Measurements from ENCODE around the gene ZNF613. TPM values are rescaled to one million over a fixed set of nuclear protein-coding genes. Genes with fewer than 3 reads are reported as not detected.

The ZNF613 gene
- polyA plus RNA-seq, 1 experiment: 8.4 TPM

DNA sequence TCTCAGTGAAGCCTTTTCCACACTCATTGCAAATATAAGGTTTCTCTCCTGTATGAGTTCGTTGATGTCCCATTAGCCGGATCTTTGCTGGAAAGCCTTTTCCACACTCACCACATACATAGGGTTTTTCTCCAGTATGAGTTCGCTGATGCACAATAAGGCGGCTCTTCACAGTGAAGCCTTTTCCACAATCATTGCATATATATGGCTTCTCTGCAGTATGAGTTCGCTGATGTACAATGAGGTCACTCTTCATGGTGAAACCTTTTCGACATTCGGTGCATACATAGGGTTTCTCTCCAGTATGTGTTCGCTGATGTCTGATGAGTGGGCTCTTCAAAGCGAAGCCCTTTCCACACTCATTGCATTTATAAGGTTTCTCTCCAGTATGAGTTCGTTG lies 66.2 kb downstream of the ZNF613 start:
- Histone ChIP-seq H3K4me3 (ENCODE audit: low read depth, low read length) (no peak overlapping the region), H3K9me3 (ENCODE audit: control insufficient read depth, insufficient read depth, low read length) (peaks cover 44% of the 10 kb centered on the region), H3K27ac (ENCODE audit: low read depth, low read length) (no peak overlapping the region), H3K27me3 (ENCODE audit: control insufficient read depth, insufficient read depth, low read length) (no peaks in the 10 kb centered on the region)
- POLR2A ChIA-PET: no interaction called here
- no peak for DNase-seq (ENCODE audit: low read depth, low spot score)
- TF ChIP-seq, protein P1, sequence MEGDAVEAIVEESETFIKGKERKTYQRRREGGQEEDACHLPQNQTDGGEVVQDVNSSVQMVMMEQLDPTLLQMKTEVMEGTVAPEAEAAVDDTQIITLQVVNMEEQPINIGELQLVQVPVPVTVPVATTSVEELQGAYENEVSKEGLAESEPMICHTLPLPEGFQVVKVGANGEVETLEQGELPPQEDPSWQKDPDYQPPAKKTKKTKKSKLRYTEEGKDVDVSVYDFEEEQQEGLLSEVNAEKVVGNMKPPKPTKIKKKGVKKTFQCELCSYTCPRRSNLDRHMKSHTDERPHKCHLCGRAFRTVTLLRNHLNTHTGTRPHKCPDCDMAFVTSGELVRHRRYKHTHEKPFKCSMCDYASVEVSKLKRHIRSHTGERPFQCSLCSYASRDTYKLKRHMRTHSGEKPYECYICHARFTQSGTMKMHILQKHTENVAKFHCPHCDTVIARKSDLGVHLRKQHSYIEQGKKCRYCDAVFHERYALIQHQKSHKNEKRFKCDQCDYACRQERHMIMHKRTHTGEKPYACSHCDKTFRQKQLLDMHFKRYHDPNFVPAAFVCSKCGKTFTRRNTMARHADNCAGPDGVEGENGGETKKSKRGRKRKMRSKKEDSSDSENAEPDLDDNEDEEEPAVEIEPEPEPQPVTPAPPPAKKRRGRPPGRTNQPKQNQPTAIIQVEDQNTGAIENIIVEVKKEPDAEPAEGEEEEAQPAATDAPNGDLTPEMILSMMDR (IDR thresholded peaks at IDR 0.05; ENCODE audit: low read depth, low read length): no peak
- CTCF ChIA-PET: no interaction called here

DNA sequence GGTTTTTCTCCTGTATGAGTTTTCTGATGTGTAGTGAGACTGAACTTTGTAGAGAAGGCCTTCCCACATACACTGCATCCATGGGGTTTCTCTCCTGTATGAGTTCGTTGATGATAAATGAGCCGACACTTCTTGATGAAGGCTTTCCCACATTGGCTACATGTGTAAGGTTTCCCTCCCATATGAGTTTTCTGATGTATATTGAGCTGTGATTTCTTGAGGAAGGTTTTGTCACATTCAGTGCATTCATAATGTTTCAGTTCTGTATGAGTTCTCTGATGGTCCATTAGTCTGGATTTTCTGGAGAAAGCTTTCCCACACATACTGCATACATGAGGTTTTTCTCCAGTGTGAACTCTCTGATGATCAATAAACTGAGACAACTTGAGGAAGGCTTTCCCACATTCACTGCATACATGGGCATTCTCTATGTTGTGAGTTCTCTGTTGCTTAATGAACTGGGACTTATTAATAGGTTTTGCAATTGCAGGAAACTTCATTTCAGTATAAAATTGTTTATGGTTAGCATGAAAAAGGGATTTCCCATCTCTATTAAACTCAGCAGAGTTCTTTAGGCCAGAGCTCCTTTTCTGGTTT lies 66.9 kb downstream of the ZNF613 start:
- CTCF ChIA-PET: no interaction called here
- POLR2A ChIA-PET: no interaction called here
- TF ChIP-seq, protein P1 (IDR thresholded peaks at IDR 0.05; ENCODE audit: low read depth, low read length): no peak

More for the DNA sequence above, 66.9 kb downstream of the ZNF613 start:
- no peak for DNase-seq (ENCODE audit: low read depth, low spot score)
- Histone ChIP-seq H3K27ac (ENCODE audit: low read depth, low read length) (no peak overlapping the region), H3K4me3 (ENCODE audit: low read depth, low read length) (no peak overlapping the region), H3K9me3 (ENCODE audit: control insufficient read depth, insufficient read depth, low read length) (peaks cover 40% of the 10 kb centered on the region), H3K27me3 (ENCODE audit: control insufficient read depth, insufficient read depth, low read length) (no peaks in the 10 kb centered on the region)

Other genes with a start within 250 kb of the ZNF613 start
- gene SPACA6, start 234.1 kb upstream of the ZNF613 start, polyA plus RNA-seq (2011; rRNA removed): 3.5 and 5.6 TPM in 2 replicates
- gene HAS1, start 203.5 kb upstream of the ZNF613 start, polyA plus RNA-seq (2011; rRNA removed): not detected in 2 replicates
- not detected in 2 replicates for gene FPR1, start 175.6 kb upstream of the ZNF613 start, polyA plus RNA-seq (2011; rRNA removed)
- not detected in 2 replicates for gene FPR2, start 166.3 kb upstream of the ZNF613 start, polyA plus RNA-seq (2011; rRNA removed)
- not detected in 2 replicates for gene FPR3, start 132.3 kb upstream of the ZNF613 start, polyA plus RNA-seq (2011; rRNA removed)
- 6.0 and 7.3 TPM in 2 replicates for gene ZNF577, start 39.5 kb upstream of the ZNF613 start, polyA plus RNA-seq (2011; rRNA removed)
- gene ZNF649, start 22.5 kb upstream of the ZNF613 start, polyA plus RNA-seq (2011; rRNA removed): 3.5 and 3.6 TPM in 2 replicates
- gene ZNF350, start 59.4 kb downstream of the ZNF613 start, polyA plus RNA-seq (2011; rRNA removed): 7.6 and 9.4 TPM in 2 replicates
- gene ZNF615, start 80.7 kb downstream of the ZNF613 start, polyA plus RNA-seq (2011; rRNA removed): 5.0 and 7.6 TPM in 2 replicates
- gene ZNF614, start 100.9 kb downstream of the ZNF613 start, polyA plus RNA-seq (2011; rRNA removed): 5.2 and 7.2 TPM in 2 replicates
- 5.8 and 6.2 TPM in 2 replicates for gene ZNF432, start 121.4 kb downstream of the ZNF613 start, polyA plus RNA-seq (2011; rRNA removed)
- 10.5 and 11.1 TPM in 2 replicates for gene ZNF841, start 168.3 kb downstream of the ZNF613 start, polyA plus RNA-seq (2011; rRNA removed)
- gene ZNF616, start 212.5 kb downstream of the ZNF613 start, polyA plus RNA-seq (2011; rRNA removed): 5.5 and 6.2 TPM in 2 replicates
- gene ZNF836, start 244.1 kb downstream of the ZNF613 start, polyA plus RNA-seq (2011; rRNA removed): 3.2 and 3.7 TPM in 2 replicates

Measured in AG04450 (cell line).